IPS DF 6.9 (cell line): Measurements from ENCODE around the gene PRM2.

ENCODE experiments used
- DNase-seq: peaks from one replicate; pipeline ENCODE4 v3.0.0-alpha.2; 2013; ENCODE audit warnings: low read depth, low spot score
- H3K27ac ChIP-seq: one replicate; pipeline ENCODE4 v1.5.1; 2013; ENCODE audit warnings: low read length, control low read depth
- H3K27me3 ChIP-seq: 2 replicates; pipeline ENCODE4 v1.6.1; 2013; ENCODE audit warnings: mild to moderate bottlenecking, low read length; ENCODE audit not compliant: control insufficient read depth, insufficient read depth
- H3K36me3 ChIP-seq: 2 replicates; pipeline ENCODE4 v1.6.1; 2013; ENCODE audit warnings: low read length; ENCODE audit not compliant: control insufficient read depth, insufficient read depth
- H3K4me1 ChIP-seq: 2 replicates; pipeline ENCODE4 v1.6.1; 2013; ENCODE audit warnings: low read length; ENCODE audit not compliant: control insufficient read depth, insufficient read depth
- H3K4me3 ChIP-seq: 2 replicates; pipeline ENCODE4 v1.5.1; 2013; ENCODE audit warnings: mild to moderate bottlenecking, low read length
- H3K9me3 ChIP-seq: 2 replicates; pipeline ENCODE4 v1.6.1; 2013; ENCODE audit warnings: low read length, inconsistent platforms; ENCODE audit not compliant: control insufficient read depth, insufficient read depth
- WGBS: extraction: QIAGEN DNeasy Blood & Tissue Kit; methylation state at CpG from one replicate; pipeline ENCODE4 v1.1.7; 2013; ENCODE audit warnings: mixed read lengths, missing lambda C conversion rate; ENCODE audit not compliant: insufficient read length, insufficient coverage; 5-methylcytosine and 5-hydroxymethylcytosine counted together

The PRM2 gene

DNA sequence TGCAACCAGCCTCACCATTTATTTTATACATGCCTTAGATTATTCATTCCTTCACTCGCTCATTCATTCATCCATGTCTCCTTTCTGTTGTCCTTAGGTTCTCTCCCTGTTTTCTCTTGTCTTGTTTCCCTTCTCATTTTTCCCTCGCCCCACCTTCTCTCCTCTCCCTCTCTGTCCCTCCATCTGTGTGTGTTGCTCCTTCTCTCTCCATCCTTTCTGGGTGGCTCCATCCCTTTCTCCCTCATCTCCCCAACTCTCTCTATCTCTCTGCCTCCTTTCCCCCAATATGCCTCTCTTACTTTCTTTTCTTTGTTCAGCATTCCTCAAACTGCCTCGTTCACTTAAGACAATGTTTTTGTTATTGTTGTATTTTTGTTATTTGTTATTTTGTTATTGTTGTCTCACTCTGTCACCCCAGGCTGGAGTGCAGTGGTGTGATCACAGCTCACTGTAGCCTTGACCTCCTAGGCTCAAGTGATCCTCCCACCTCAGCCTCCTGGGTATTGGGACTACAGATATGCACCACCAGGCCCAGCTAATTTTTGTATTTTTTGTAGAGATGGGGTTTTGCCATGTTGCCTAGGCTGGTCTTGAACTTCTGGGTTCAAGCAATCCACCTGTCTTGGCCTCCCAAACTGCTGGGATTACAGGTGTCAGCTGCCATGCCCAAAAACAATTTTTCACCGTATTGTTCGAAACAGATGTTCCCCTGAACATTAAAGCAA lies 34.6 kb downstream of the PRM2 start:
- Histone ChIP-seq H3K36me3 (no peaks in the 10 kb centered on the region), H3K4me1 (no peaks in the 10 kb centered on the region), H3K4me3 (no peak overlapping the region), H3K27me3 (no peaks in the 10 kb centered on the region), H3K9me3 (no peaks in the 10 kb centered on the region), H3K27ac (no peak overlapping the region)
- DNase-seq = no peak
- WGBS = no CpG with 5 or more reads among the region's 5 CpGs

DNA sequence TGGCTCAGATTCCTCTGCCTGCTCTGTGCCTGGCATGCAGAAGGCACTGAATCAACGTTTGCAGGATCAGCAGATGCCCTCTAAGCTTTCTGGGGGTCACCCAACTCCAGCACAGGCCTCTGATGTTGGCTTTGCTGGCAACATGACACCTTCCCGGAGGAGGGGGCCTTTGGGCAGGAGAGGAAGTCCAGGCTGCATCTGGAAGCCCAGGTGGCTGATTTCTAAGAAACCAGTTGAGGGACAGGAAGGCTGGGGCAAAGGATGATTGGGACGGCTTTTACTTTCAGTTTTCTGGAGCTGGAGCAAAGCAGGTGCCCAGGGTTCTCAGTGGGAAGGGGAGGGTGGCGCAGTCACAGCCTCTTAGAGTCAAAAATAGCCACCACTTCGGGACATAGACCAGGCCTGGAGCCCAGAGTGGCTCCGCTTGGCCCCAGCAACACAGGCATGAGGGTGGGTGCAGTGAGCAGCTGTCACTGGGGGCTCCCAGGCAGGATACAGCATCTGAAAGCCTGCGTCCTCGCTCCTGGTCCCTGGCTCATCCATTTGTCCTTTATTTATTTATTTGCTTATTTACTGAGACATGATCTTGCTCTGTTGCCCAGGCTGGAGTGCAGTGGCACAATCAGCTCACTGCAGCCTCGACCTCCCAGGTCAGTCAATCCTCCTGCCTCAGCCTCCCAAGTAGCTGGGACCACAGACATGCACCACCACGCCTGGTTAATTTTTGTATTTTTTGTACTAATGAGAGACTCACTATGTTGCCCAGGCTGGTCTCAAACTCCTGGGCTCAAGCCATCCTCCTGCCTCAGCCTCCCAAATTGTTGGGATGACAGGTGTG lies 35.4 kb downstream of the PRM2 start:
- WGBS = no CpG with 5 or more reads among the region's 10 CpGs
- Histone ChIP-seq H3K9me3 (no peaks in the 10 kb centered on the region), H3K27ac (no peak overlapping the region), H3K4me1 (no peaks in the 10 kb centered on the region), H3K27me3 (no peaks in the 10 kb centered on the region), H3K36me3 (no peaks in the 10 kb centered on the region), H3K4me3 (no peak overlapping the region)
- DNase-seq = no peak

DNA sequence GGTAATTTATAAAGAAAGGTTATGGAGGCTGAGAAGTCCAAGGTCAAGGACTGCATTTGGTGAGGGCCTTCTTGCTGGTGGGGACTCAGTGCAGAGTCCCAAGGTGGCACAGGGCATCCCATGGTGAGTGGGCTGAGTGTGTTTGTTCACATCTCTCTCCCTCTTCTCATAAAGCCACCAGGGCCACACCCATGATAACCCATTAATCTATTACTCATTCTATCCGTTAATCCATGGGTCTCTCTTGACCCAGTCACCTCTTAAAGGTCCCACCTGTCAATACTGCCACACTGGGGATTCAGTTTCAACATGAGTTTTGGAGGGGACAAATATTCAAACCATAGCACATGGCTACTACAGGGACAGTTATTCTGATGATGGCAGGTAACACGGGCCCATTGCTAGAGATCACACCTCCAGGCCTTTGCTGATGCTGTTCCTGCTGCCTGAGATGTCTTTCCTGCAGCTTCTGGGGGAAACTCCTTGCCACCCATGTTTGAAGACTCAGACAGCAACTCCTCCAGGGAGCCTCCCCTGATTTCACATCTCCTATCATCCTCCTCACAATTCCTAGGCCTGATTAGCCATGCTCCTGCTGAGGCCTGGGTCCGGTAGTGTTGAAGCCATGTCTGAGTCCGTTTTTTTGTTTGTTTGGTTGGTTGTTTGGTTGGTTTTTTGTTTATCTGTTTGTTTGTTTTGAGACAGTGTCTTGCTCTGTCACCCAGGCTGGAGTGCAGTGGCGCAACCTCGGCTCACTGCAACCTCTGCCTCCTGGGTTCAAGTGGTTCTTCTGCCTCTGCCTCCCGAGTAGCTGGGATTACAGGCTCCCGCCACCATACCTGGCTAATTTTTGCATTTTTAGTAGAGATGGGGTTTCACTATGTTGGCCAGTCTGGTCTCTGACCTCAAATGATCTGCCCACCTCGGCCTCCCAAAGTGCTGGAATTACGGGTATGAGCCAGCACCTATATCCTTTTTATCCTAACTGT lies 36.3 kb downstream of the PRM2 start:
- H3K27ac ChIP-seq = no peak overlapping the region

DNA sequence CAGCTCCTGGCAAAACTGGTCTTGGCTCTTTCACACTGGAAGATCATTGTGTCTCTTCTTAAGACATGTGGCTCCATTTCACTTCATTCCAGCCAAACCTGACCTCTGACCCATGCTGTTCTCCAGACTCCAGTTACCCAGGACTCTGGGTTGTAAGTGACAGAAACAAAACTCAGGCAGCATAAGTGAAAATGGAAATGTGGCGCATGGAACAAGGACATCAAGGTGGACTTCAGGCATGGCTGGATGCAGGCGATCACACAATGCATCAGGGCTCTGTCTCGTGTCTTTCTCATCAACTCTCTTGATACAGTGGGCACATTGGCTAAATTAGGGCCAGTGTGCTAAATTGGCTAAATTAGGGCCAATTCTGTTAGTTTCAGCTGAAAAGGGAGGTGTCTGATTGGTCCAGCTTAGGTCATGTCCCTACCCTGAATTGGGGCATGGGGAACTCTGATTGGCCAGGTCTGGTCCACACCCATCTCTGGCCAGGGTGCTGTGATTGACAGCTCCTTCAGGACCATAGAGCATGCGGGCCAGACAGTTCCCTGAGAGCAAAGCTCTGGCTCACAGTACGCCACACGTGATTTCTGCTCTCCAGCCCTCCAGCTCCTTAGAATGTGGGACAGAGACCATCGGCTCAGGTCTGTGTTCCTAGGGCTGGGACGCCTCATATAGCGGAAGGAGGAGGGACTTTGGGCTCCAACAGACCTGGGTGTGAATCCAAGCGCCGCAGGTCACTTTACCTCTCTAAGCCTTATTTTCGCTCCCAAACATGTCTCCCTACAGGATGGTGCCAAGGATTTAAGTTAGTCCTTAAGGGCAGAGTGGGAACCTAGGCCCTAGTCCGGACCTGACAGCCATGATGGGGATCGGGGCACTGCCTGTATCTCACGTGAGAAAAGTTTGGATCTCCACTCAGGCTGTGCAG lies 37.7 kb downstream of the PRM2 start:
- H3K27ac ChIP-seq = no peak overlapping the region
- WGBS = no CpG with 5 or more reads among the region's 15 CpGs
- DNase-seq = no peak
- H3K4me3 ChIP-seq = no peak overlapping the region
- no peaks in the 10 kb centered on the region for H3K36me3 ChIP-seq
- no peaks in the 10 kb centered on the region for H3K4me1 ChIP-seq
- H3K27me3 ChIP-seq = no peaks in the 10 kb centered on the region; the same call in 1 of the 2 replicates
- no peaks in the 10 kb centered on the region for H3K9me3 ChIP-seq

More for the DNA sequence above, 36.3 kb downstream of the PRM2 start:
- no peaks in the 10 kb centered on the region; the same call in 1 of the 2 replicates for H3K27me3 ChIP-seq
- no peaks in the 10 kb centered on the region for H3K4me1 ChIP-seq
- no peaks in the 10 kb centered on the region for H3K9me3 ChIP-seq
- H3K36me3 ChIP-seq = no peaks in the 10 kb centered on the region
- H3K4me3 ChIP-seq = no peak overlapping the region
- WGBS = no CpG with 5 or more reads among the region's 10 CpGs
- no peak for DNase-seq

DNA sequence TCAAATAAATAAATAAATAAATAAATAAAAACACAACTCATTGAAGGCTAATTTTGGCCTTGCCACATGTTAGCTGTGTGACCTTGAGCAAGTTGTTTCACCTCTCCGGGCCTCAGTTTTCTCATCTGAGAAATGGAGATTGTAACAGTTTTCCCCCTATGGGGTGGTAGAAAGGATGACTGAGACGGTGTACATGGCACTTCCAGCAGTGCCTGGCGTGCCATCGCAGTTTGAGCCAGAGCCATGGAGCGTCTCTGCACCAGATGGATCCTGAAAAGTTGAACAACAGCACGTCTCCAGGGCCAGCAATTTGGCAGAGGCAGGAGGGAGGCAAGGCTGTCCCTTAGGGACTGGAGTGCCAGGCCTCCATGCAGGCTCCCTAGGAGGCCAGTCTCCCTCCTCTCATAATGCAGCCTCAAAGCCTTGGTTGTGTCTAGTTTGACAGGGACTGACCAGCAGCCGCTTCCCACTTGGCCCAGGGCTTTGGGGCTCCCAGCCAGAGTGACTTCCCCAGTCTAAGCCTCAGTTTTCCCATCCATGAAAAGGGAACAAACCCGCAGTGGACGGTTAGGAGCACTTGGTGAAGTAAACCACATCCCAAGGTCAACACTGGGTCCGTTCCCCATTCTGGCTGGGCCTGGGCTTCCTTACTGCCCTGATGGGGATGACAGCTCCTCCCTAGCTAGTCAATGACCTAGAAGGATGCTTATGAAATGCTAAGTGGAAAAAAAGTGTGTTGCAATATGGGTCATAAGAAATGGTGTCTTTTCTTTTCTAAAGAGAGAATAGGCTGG lies 39.6 kb downstream of the PRM2 start:
- Histone ChIP-seq H3K4me3 (no peak overlapping the region), H3K36me3 (no peaks in the 10 kb centered on the region), H3K27me3 (no peaks in the 10 kb centered on the region; the same call in 1 of the 2 replicates), H3K27ac (no peak overlapping the region), H3K4me1 (peaks cover 3% of the 10 kb centered on the region), H3K9me3 (no peaks in the 10 kb centered on the region)
- WGBS = no CpG with 5 or more reads among the region's 10 CpGs
- no peak for DNase-seq

DNA sequence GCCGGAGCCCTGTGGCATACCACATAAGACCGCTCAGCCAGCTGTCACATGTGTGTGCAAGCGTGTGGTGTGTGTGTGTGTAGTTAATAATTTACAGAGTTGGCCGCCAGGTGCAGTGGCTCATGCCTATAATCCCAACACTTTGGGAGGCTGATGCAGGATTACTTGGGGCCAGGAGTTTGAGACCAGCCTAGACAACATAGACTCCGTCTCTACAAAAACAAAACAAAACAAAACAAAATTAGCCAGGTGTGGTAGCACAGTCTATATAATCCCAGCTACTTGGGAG lies 40.6 kb downstream of the PRM2 start:
- DNase-seq = no peak
- WGBS = no CpG with 5 or more reads among the region's 5 CpGs
- no peaks in the 10 kb centered on the region for H3K9me3 ChIP-seq
- peaks cover 3% of the 10 kb centered on the region for H3K4me1 ChIP-seq
- no peak overlapping the region for H3K27ac ChIP-seq
- H3K36me3 ChIP-seq = no peaks in the 10 kb centered on the region
- no peak overlapping the region for H3K4me3 ChIP-seq
- no peaks in the 10 kb centered on the region; the same call in 1 of the 2 replicates for H3K27me3 ChIP-seq

DNA sequence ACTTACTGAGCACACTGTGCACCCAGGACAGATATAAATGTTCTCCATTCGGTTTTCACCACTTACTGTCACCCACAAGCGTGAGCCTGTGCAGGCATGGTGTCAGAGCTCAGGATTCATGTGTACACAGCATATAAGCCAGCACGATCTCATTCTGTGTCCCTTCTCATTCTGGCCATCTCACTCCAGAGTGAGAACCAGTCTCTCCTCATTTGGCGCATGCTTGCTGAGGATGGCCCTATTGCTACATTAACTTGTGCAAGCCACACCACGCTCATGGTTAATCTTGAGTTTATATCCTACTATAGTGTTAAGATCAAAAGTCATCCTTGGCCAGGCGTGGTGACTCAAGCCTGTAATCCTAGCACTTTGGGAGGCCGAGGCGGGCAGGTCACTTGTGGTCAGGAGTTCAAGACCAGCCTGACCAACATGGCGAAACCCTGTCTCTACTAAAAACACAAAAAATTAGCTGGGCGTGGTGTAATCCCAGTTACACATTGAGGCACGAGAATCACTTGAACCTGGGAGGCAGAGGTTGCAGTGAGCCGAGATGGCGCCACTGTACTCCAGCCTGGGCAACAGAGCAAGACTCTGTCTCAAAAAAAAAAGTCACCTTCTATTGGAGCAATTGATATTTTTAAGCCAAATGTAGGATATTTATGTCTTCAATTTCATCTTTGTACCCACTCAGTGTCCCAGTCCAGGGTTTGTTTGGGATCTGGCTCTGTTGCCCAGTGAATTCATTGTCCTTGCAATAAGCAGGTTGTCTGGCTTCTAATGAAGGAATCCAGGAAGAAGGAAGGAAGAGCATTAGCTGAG lies 41.2 kb downstream of the PRM2 start:
- no peak overlapping the region for H3K4me3 ChIP-seq
- no peaks in the 10 kb centered on the region for H3K9me3 ChIP-seq
- no CpG with 5 or more reads among the region's 13 CpGs for WGBS
- no peak for DNase-seq
- no peaks in the 10 kb centered on the region for H3K36me3 ChIP-seq
- no peaks in the 10 kb centered on the region; the same call in 1 of the 2 replicates for H3K27me3 ChIP-seq
- H3K4me1 ChIP-seq = peaks cover 3% of the 10 kb centered on the region
- H3K27ac ChIP-seq = no peak overlapping the region

DNA sequence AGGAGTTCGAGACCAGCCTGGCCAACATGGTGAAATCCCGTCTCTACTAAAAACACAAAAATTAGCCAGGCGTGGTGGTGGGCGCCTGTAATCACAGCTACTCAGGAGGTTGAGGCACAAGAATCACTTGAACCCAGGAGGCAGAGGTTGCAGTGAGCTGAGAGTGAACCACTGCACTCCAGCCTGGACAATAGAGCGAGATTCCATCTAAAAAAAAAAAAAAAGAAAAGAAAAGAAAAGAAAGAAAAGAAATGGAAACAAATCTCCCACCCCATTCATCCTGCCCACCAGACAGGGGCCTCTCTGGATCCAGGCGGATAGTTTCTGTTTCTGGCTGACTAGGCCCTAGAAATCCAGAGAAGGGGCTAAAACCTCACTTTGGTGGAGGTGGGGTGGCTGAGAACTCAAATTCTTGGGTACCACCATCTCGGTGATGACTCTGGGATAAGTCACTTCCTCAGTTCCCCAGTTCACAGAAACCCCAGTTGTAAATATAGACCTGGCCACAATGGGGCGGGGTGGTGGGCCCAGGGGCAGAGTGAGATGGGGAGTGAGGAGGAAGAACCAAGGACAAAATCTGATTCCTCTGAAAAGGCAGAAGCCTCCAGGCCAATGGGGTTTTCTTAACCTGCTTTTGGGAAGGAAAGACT lies 42.4 kb downstream of the PRM2 start:
- H3K27me3 ChIP-seq = no peaks in the 10 kb centered on the region; the same call in 1 of the 2 replicates
- H3K27ac ChIP-seq = no peak overlapping the region
- no CpG with 5 or more reads among the region's 8 CpGs for WGBS
- no peaks in the 10 kb centered on the region for H3K9me3 ChIP-seq
- H3K4me1 ChIP-seq = peaks cover 3% of the 10 kb centered on the region
- H3K36me3 ChIP-seq = no peaks in the 10 kb centered on the region
- H3K4me3 ChIP-seq = no peak overlapping the region
- no peak for DNase-seq
